Thoracic aorta endothelial cell (primary cell): Measurements from ENCODE around the gene PRSS36. TPM values are rescaled to one million over a fixed set of nuclear protein-coding genes. Genes with fewer than 3 reads are reported as not detected.

ENCODE experiments used
- small RNA-seq: library from RNA; depleted of rRNA; stranded (forward); fragments of <200 nt; gene quantifications from one replicate; pipeline ENCODE3, GENCODE V24; 2012
- total RNA-seq: library from RNA; depleted of rRNA; stranded (reverse); fragments of >200 nt; gene quantifications from 2 replicates; pipeline ENCODE4 v1.2.3, GENCODE V29; 2012

PRSS36 gene
- 0.13 and 0.14 TPM in 2 replicates for total RNA-seq

DNA sequence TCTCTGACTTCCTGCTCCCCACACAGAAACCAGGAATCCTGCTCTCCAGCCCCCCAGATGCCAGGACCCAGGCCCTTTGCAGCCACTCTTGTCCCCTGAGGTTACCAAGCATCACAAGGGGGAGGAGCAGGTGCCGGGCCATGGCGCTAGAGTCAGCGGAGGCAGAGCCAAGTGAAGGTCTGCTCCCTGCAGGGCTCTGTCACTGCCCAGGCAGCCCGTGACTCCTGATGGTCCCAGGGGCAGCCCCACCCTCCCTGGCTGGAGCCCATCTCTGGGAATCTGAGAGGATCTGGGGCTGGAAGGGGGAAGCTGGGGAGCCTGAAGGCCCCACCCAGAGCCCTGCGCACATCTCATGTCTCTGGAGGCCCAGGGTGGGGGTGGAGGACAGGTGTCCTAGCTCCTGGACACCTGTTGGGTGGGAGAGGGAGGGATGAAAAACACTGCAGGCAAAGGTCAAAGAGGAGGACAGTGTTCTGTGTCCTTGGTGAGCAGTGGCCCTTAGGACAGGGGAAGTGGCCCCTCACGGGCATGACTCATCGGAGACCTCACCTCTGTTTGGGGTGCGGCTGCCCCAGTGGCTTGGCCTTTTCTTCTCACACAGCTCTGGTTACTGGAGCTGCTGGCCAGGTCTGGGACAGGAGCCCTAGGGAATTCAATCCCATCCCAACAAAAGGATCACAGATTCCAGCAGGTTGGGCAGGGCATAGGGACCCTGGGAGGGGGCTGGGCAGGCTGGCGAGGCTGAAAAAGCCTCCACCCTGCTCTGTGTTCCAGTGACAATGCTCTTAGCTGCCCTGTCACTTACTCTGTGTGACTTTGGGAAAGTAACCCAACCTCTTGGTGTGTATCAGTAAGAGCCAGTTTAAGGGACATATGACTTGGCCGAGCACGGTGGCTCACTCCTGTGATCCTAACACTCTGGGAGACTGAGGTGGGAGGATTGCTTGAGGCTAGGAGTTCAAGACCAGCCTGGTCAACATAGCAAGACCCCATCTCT lies at the start of gene PRSS36:
Gene PRSS36, minus strand, starts transcription at position 173 of the 997 bp plus-strand sequence. Its CDS starts 31 bp downstream, at position 142.

DNA sequence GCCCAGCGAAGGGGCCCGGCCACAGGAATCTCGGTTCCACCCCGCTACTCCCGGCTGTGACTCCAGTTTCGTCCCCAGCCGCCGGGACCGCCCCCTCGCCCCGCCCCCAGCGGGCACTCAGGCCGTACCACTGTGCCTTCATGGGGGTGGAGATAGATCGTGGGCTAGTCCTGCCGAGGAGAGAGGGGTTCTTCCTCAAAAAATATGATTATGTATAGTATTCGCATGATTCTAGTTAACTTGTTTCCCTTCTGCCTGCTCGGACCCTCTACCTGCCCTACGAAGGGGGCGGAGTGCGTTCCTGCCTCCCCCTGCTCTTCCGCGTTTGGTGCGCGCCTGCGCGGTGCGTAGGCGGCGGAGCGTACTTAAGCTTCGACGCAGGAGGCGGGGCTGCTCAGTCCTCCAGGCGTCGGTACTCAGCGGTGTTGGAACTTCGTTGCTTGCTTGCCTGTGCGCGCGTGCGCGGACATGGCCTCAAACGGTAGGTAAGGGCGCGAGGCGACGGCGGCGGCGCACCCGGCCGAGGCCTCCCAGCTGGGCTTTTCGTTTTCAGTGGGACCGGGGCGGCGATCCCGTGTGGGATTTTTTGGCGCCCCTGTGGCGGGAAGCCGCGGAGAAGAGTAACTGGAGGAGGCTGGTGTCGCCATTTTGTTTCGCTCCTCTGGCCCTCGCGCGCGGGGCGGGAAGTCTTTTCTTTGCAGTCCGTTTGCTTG lies 30.0 kb upstream of the PRSS36 start, which contains the start of gene FUS:
Gene FUS, plus strand, starts transcription at position 393 of the 713 bp plus-strand sequence. Its CDS starts 76 bp downstream, at position 469.

DNA sequence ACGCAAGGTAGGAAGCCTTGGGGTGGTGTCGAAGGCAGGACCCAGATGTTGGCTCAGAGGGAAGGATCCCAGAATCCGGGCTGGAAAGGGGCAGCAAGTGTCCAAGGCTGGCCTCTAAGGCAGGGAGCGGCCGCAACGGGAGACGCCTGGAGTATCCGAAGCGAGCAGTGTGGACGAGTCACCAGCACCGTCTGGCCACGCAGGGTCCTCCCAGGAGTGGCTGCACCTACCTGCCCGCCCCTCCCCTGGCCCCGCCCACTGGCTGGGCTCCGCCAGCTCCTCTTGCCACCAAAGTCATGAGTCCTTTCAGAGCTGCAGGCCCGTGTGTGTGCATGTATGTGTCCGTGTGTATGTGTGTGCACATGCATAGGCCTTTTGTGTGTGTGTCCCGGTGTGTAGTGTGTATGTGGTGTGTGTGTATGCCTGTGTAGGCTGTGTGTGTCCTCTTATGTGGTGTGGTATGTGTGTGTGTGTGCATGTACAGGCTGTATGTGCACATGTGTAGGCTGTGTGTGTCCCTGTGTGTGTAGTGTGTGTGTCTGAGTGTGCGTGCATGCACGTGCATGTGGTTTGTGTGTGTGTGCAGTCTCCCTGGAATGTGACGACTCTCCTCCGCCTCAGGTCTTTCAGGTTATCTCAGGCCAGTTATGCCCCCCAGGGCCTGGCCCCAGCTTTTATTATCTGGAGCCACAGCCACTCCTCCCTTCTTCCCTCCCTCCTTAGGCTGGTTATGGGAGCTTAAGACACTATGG lies 14.2 kb downstream of the PRSS36 start, which contains the start of gene PRSS8:
Gene PRSS8, minus strand, starts transcription at position 193 of the 752 bp plus-strand sequence. CDS start 229 bp downstream, outside the sequence.

DNA sequence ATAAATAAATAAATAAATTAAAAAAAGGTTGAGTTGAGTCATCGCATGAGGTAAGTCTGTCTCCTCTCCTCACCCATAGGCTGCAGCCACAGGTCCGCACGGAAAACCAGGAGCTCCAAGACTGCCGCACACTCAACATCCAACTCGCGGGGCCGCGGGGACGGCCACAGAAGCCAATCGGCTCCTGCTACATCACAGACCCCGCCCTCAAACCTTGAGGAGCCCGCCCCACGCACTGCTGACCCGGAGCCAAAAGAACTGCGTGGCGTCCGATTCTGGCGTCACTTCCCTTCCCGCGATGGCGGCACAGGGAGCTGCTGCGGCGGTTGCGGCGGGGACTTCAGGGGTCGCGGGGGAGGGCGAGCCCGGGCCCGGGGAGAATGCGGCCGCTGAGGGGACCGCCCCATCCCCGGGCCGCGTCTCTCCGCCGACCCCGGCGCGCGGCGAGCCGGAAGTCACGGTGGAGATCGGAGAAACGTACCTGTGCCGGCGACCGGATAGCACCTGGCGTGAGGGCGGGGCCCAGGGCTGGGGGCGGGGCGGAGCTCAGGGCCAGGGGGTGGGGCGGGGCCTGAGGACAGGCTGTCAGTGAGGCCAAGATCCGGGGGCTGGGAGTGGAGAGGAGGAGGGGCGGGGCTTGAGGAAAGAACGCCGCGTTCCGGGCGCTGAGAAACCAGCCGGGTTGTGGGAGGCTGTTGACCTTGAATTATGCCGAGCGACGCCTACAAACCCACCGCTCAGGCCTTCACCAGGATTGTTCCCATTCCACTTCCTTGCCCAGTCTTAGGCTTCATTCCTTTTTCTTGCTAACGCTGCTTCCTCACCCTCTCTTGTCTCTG lies 32.3 kb downstream of the PRSS36 start, which contains the start of gene KAT8:
Gene KAT8, plus strand, starts transcription at position 281 of the 839 bp plus-strand sequence. Its CDS starts 18 bp downstream, at position 299.

DNA sequence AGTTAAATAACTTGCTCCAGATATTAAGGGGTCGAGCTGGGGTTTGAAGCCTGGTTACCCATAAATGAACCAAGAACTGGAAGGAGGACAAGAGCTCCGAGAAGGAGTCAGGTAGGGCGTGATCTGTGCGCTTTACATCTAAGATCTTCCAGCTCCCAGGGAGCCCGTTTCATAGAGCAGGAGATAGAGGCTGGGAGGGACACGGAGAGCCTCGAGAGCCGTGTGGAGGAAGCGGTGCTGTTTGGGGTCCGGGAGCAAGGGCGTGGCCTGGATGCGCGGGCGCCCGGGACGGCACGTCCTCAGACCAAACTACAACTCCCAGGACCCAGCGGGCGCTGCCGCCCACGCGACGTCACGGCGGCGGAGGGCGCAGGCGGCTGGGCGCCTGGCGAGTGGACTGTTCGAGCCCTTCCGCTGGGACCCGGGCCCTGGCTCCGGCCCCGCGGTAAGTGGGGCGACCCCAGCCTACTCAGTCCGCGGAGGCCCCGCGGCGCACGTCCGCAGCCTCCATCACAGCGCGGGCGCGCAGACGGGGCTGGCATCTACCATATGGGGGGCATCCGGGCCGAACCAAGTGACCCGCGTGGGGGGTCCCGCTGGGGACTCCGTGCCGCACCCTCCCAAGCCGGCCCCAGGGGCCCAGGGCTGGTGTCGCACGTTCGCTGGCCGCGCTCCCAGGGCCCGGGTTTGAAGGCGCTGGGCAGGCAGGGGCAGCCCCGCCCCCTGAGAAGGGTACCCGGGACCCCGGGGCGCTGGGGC lies 41.7 kb downstream of the PRSS36 start, which contains the start of gene BCKDK:
Gene BCKDK, plus strand, starts transcription at position 352 of the 759 bp plus-strand sequence. CDS start 838 bp downstream, outside the sequence.

DNA sequence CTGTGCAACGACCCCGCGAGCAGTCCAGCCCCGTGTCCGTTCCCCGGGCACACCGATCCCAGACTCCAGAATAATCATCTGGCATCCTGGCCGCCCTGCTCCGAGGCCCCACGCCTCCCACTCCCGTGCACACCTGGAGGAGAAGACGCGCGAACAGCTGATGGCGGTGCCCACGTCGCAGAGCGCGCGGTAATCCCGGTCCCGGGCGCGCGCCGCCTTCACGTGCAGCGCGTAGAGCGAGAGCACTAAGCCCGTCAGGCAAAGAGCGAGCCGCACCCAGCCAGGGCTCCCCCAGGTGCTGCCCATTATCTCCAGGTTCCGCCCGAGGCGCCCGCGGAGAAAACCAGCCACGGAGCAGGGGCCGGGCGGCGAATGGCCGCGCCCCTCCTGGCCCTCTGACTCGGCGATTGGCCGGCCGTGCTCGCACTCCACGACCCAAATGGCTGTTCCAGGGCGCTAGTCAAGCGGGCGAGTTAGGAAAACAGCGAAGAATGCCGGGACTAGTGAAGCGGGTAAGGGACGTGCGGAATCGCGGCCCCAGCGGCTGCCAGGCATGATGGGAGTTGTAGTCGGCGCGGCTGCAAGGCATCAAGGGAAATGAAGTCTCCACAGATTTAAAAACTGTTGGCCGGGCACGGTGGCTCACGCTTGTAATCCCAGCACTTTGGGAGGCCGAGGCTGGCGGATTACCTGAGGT lies 55.3 kb downstream of the PRSS36 start, which contains the start of gene VKORC1:
Gene VKORC1, minus strand, starts transcription at position 374 of the 697 bp plus-strand sequence. Its CDS starts 68 bp downstream, at position 306.

Small RNAs within 50 kb of the gene (small RNA-seq; reads per million reads assigned to genes)
- gene AC009088.4 (not detected), gene NDUFA3P6 (not detected)

Other genes with a start within 250 kb of the PRSS36 start
- gene FBXL19, start 226.5 kb downstream of the PRSS36 start, total RNA-seq: 20.6 and 33.5 TPM in 2 replicates
- 13.0 and 16.7 TPM in 2 replicates for gene ORAI3, start 201.0 kb downstream of the PRSS36 start, total RNA-seq
- gene SETD1A, start 192.3 kb downstream of the PRSS36 start, total RNA-seq: 7.0 and 7.8 TPM in 2 replicates
- gene HSD3B7, start 164.9 kb downstream of the PRSS36 start, total RNA-seq: 3.7 and 4.7 TPM in 2 replicates
- gene STX1B, start 139.4 kb downstream of the PRSS36 start, total RNA-seq: 0.27 and 0.36 TPM in 2 replicates
- gene STX4, start 116.5 kb downstream of the PRSS36 start, total RNA-seq: 22.2 and 26.3 TPM in 2 replicates
- 6.6 and 8.9 TPM in 2 replicates for gene ZNF668, start 75.8 kb downstream of the PRSS36 start, total RNA-seq
- 12.2 and 15.3 TPM in 2 replicates for gene ZNF646, start 75.6 kb downstream of the PRSS36 start, total RNA-seq
- gene PRSS53, start 61.1 kb downstream of the PRSS36 start, total RNA-seq: 1.1 and 1.5 TPM in 2 replicates
- gene VKORC1, start 55.3 kb downstream of the PRSS36 start, total RNA-seq: 65.3 and 77.1 TPM in 2 replicates
- 42.0 and 51.4 TPM in 2 replicates for gene BCKDK, start 41.7 kb downstream of the PRSS36 start, total RNA-seq
- gene KAT8, start 32.4 kb downstream of the PRSS36 start, total RNA-seq: 24.1 and 31.4 TPM in 2 replicates
- not detected in 2 replicates for gene PRSS8, start 14.3 kb downstream of the PRSS36 start, total RNA-seq
- gene FUS, start 30.1 kb upstream of the PRSS36 start, total RNA-seq: 87.8 and 92.3 TPM in 2 replicates
- gene PYCARD, start 52.7 kb upstream of the PRSS36 start, total RNA-seq: 28.4 and 51.2 TPM in 2 replicates
- gene TRIM72, start 64.1 kb upstream of the PRSS36 start, total RNA-seq: not detected in 2 replicates
- not detected in 2 replicates for gene PYDC1, start 67.1 kb upstream of the PRSS36 start, total RNA-seq
- gene ITGAM, start 109.9 kb upstream of the PRSS36 start, total RNA-seq: not detected in 2 replicates
- 0.27 and 2.9 TPM in 2 replicates for gene ITGAX, start 205.1 kb upstream of the PRSS36 start, total RNA-seq
- gene ITGAD, start 243.3 kb upstream of the PRSS36 start, total RNA-seq: not detected in 2 replicates